H1 (cell line): ENCODE measurements around the gene PHKG2. TPM values are rescaled to one million over a fixed set of nuclear protein-coding genes. Genes with fewer than 3 reads are reported as not detected.

Experiments used
- JUND ChIP-seq: IDR thresholded peaks from 2 replicates; pipeline ENCODE4 v1.6.1; 2011; ENCODE audit warnings: mild to moderate bottlenecking, improper control_type of control experiment, low read length
- KDM1A ChIP-seq: fragments of 200-600, 300-600 bp; sonication (generic); IDR thresholded peaks from 2 replicates; pipeline ENCODE4 v1.7.1; 2016; ENCODE audit warnings: mild to moderate bottlenecking, low read length, borderline replicate concordance
- RAD21 ChIP-seq, 2 experiments: IDR thresholded peaks in 1 of 2; conservative IDR thresholded peaks in 1 of 2; 2 replicates each; pipeline ENCODE4 v1.6.1; 2011; ENCODE audit warnings: low read depth in 2 of 2, low read length in 2 of 2, improper control_type of control experiment in 1 of 2, inconsistent platforms in 1 of 2, mild to moderate bottlenecking in 1 of 2, moderate library complexity in 1 of 2
- RBBP5 ChIP-seq: IDR thresholded peaks from 2 replicates; pipeline ENCODE4 v1.7.1; 2012; ENCODE audit warnings: low read depth, mild to moderate bottlenecking, inconsistent platforms, low read length, moderate library complexity, borderline replicate concordance
- SIX5 ChIP-seq: IDR thresholded peaks from 2 replicates; pipeline ENCODE4 v1.6.1; 2011; ENCODE audit warnings: mild to moderate bottlenecking, low read depth, low read length
- ZNF274 ChIP-seq: IDR thresholded peaks from 2 replicates; pipeline ENCODE4 v1.7.0; 2012; ENCODE audit warnings: low read length, borderline replicate concordance; ENCODE audit errors: extremely low read depth
- polyA plus RNA-seq, 7 experiments: library from polyadenylated mRNA; depleted of rRNA in 3 of 7; stranded (reverse) in 5 of 7; unstranded in 2 of 7; fragments of >200 nt in 5 of 7; fragments of 200-250 nt in 2 of 7; gene quantifications; 1 replicate in 5 of 7; 2 replicates in 1 of 7; 4 replicates in 1 of 7; pipeline versions ENCODE4 v1.2.1 to v1.2.3, GENCODE V29; 2011 to 2013; ENCODE audit warnings: missing spikeins in 2 of 7, mixed read lengths in 2 of 7
- total RNA-seq: library from RNA; stranded (reverse); fragmentation: NEBNext Ultra II Directional; extraction: Animal tissue kit (Norgen Biotek cat#: 25700); gene quantifications from 2 replicates; pipeline ENCODE4 v1.2.1, GENCODE V29; 2021
- TF ChIP-seq, protein P1 (sequence below): IDR thresholded peaks from 2 replicates; pipeline ENCODE4 v1.6.1; 2011; ENCODE audit warnings: low read length, improper control_type of control experiment

PHKG2 gene
- total and polyA plus RNA-seq, 2 of the 8 experiments (the other 6 are each of a cell fraction or from before 2014, with no cell fraction given), result 36.0 to 53.4 TPM

DNA sequence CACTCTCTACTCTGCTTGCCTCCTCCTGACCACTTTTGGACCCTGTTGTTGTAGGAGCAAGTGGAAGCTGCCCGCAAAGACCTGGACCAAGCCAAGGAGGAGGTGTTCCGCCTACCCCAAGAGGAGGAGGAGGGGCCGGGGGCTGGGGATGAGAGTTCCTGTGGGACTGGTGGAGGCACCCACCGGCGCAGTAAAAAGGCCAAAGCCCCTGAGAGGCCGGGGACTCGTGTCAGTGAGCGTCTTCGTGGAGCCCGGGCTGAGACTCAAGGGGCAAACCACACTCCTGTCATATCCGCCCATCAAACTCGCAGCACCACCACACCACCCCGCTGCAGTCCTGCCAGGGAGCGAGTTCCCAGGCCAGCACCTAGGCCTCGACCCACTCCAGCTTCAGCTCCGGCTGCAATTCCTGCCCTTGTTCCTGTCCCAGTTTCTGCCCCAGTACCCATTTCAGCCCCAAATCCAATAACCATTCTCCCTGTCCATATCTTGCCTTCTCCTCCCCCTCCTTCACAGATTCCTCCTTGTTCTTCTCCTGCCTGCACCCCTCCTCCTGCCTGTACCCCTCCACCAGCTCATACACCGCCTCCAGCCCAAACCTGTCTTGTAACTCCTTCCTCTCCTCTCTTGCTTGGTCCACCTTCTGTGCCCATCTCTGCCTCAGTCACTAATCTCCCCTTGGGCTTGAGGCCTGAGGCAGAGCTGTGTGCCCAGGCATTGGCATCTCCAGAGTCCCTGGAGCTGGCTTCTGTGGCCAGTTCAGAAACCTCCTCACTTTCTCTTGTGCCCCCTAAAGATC is 11.0 kb upstream of the PHKG2 start (continued):
- TF ChIP-seq, protein P1, sequence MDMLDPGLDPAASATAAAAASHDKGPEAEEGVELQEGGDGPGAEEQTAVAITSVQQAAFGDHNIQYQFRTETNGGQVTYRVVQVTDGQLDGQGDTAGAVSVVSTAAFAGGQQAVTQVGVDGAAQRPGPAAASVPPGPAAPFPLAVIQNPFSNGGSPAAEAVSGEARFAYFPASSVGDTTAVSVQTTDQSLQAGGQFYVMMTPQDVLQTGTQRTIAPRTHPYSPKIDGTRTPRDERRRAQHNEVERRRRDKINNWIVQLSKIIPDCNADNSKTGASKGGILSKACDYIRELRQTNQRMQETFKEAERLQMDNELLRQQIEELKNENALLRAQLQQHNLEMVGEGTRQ, result no peak
- no peak for TF ChIP-seq RAD21 (IDR thresholded peaks at IDR 0.05 in 1 of 2, conservative IDR thresholded peaks at IDR 0.05 in 1 of 2; ENCODE audit: low read depth in 2 of 2, low read length in 2 of 2)
- TF ChIP-seq KDM1A, result no peak
- TF ChIP-seq ZNF274, result no peak
- TF ChIP-seq JUND, result no peak
- no peak for TF ChIP-seq SIX5
- no peak for TF ChIP-seq RBBP5
